ENCODE results near the gene FAM228B.

The FAM228B gene

GRCh38 chr2:24123195-24123921, at the start of gene FAM228B, which contains the start of gene PFN4:
Gene FAM228B, plus strand, starts transcription at chr2:24123469. Its CDS starts 893 bp downstream, at chr2:24124362.
Gene PFN4, minus strand, starts transcription at chr2:24123334. Its CDS starts 799 bp downstream, at chr2:24122535.
- no peak for TF ChIP-seq CTCF (IDR thresholded peaks at IDR 0.05; ENCODE audit: unreplicated experiment in 3 of 3)
- Mint-ChIP-seq H3K36me3 (ENCODE audit: low read depth) (peaks cover 13% of the 10 kb centered on the region), H3K27ac (peak within 1 kb of the TSS; percentile 96 to 97 (median 97)), H3K4me3 (peak within 1 kb of the TSS; percentile 91 to 94 (median 93)), H3K9me3 (no peaks in the 10 kb centered on the region), H3K4me1 (peaks cover 42% of the 10 kb centered on the region), H3K27me3 (ENCODE audit: low read depth) (no peaks in the 10 kb centered on the region)

GRCh38 chr2:24073816-24074215, 49.5 kb upstream of the FAM228B start:
- H3K27ac Mint-ChIP-seq = no peak overlapping the region
- no peaks in the 10 kb centered on the region for H3K9me3 Mint-ChIP-seq
- H3K4me1 Mint-ChIP-seq = peaks cover 30% of the 10 kb centered on the region
- H3K27me3 Mint-ChIP-seq (ENCODE audit: low read depth) = peaks cover 4% of the 10 kb centered on the region
- H3K4me3 Mint-ChIP-seq = peak overlapping the region; percentile 61 to 77 (median 68)
- no peak for TF ChIP-seq CTCF (IDR thresholded peaks at IDR 0.05; ENCODE audit: unreplicated experiment in 3 of 3)
- peaks cover 28% of the 10 kb centered on the region for H3K36me3 Mint-ChIP-seq (ENCODE audit: low read depth)

- Mint-ChIP-seq H3K4me1 (peaks cover 30% of the 10 kb centered on the region), H3K4me3 (peak overlapping the region; percentile 97 to 98 (median 97)), H3K27me3 (ENCODE audit: low read depth) (peaks cover 4% of the 10 kb centered on the region), H3K36me3 (ENCODE audit: low read depth) (peaks cover 25% of the 10 kb centered on the region), H3K9me3 (no peaks in the 10 kb centered on the region), H3K27ac (peak overlapping the region; percentile 86 to 98 (median 98))
- no peak for TF ChIP-seq CTCF (IDR thresholded peaks at IDR 0.05; ENCODE audit: unreplicated experiment in 3 of 3)
Measured at GRCh38 chr2:24075259-24075658, 48.0 kb upstream of the FAM228B start.

DNA sequence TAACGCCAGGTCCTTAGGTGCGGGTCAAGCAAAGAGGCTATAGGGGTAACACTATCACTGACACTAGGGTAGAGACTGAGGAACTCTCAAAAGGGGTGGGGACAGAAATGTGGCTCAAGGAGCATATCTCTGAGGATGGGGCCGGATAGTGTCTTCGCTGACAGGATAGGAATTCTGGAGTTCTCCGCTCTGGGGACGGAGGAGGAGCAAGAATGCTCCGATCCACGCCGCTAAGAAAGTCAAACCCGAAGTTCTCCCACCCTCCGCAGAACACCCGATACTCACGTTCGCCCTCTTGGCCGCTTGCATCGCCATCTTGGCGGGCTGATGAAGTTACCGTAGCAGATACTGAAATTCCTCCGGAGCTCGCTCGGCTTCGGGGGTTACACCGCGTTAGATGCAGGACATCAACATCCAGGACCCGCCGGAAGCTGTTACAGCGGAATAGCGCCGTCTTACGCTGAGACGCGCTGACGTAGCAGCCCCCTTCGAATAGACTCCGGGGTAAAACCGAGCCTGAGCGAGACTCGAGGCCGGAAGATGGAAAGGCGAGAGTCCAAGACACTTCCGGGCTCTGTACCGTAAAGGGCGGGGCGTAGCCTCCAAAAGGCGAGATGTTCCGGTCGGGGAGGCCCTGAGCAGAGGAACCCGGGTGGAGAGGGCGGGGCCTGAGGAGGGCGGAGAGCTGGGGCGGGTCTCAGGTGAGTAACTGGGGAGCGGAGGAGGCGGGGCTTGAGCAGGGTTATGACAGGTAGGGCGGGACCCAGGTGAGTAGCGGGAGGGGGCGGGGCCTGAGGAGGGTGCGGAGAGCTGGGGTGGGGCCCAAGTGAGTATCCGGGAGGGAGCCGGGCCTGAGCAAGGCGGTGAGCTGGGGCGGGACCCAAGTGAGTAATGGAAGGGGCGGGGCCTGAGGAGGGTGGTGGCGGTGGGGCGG, 47.1 kb upstream of the FAM228B start, which contains the start of gene SF3B6:
Gene SF3B6 (minus strand): TSS at position 412 of the 934 bp plus-strand sequence. CDS start 97 bp downstream, at position 315.
- Mint-ChIP-seq H3K9me3 (no peaks in the 10 kb centered on the region), H3K27me3 (ENCODE audit: low read depth) (peaks cover 4% of the 10 kb centered on the region), H3K4me3 (peak within 1 kb of the TSS; percentile 97 to 98 (median 97)), H3K4me1 (peaks cover 40% of the 10 kb centered on the region), H3K27ac (peak within 1 kb of the TSS; percentile 93 to 98 (median 98)), H3K36me3 (ENCODE audit: low read depth) (peaks cover 34% of the 10 kb centered on the region)
- no peak for TF ChIP-seq CTCF (IDR thresholded peaks at IDR 0.05; ENCODE audit: unreplicated experiment in 3 of 3)

DNA sequence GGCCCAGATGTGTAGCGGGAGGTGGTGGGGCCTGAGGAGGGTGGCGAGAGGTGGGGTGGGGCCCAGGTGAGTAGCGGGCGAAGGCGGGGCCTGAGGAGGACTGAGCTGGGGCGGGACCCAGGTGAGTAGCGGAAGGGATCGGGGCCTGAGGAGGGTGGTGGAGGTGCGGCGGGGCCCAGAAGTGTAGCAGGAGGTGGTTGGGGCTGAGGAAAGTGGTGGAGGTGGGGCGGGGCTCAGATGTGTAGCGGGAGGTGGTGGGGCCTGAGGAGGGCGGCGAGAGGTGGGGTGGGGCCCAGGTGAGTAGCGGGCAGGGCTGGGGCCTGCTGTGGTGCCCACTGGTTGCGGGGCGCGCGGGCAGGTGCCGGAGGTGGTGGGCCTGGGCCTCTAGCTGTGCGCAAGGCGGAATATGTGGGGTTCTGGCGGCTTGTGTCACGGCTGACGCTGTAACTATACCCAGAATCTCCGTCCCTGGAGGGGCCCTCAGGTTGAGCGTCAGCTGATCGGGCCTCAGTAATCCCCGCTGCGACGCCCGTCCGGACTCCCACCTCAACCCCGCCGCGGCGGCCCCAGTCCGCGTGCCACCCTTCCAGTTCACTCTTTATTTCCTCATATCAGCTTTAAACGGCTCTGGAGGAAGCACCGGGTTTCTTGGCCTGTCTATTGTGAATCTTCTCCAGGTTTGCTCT, 46.3 kb upstream of the FAM228B start:
- TF ChIP-seq CTCF (IDR thresholded peaks at IDR 0.05; ENCODE audit: unreplicated experiment in 3 of 3) = no peak
- peaks cover 4% of the 10 kb centered on the region for H3K27me3 Mint-ChIP-seq (ENCODE audit: low read depth)
- H3K9me3 Mint-ChIP-seq = no peaks in the 10 kb centered on the region
- H3K4me1 Mint-ChIP-seq = peaks cover 43% of the 10 kb centered on the region
- H3K36me3 Mint-ChIP-seq (ENCODE audit: low read depth) = peaks cover 40% of the 10 kb centered on the region
- H3K27ac Mint-ChIP-seq = peak overlapping the region; percentile 93 to 98 (median 98)
- H3K4me3 Mint-ChIP-seq = peak overlapping the region; percentile 97 to 98 (median 97)

Data from nephron (organoid).